Activated CD4-positive, alpha-beta T cell treated with anti-CD3 and anti-CD28 coated beads for 4 hours (primary cell): Measurements from ENCODE around the gene SLC22A7.
"Not testable (repeated sequence)": the region's sequence is repeated elsewhere in the genome, so short reads cannot be mapped to it uniquely, and the experiment has no call there.

Experiments
- DNase-seq, 2 donors: peaks; one replicate each; pipeline ENCODE4 v3.0.0-alpha.2; 2020

SLC22A7 gene

GRCh38 chr6:43284991-43285781, 12.9 kb upstream of the SLC22A7 start:
- DNase-seq = no peak

- no peak for DNase-seq
Observed at GRCh38 chr6:43285832-43286231, 12.2 kb upstream of the SLC22A7 start.

DNA sequence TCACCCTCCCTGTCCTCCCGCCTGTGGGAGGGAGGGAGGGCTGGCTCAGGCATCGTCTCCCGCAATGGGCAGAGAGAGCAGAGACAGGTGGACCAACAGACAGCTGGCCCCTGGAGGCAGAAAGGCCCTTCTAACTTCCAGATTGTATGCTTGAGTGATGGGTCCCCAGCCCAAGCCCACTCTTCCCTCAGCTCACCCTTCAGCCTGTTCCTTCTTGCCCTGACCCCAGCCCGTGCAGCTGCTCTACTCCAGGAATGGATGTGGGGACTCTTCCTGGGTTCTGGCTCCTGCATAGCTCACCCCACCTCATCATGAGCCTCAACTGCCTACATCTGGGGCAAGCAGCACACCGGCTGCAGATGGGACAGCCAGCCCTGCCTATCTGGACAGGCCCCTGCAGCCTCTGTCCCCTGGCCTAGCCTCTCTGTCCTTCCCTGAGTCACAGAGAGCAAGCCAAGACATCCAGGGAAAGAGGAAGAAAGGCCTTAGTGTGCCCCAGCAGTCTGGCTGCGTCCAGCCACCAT, 11.5 kb upstream of the SLC22A7 start:
- DNase-seq = no peak

DNA sequence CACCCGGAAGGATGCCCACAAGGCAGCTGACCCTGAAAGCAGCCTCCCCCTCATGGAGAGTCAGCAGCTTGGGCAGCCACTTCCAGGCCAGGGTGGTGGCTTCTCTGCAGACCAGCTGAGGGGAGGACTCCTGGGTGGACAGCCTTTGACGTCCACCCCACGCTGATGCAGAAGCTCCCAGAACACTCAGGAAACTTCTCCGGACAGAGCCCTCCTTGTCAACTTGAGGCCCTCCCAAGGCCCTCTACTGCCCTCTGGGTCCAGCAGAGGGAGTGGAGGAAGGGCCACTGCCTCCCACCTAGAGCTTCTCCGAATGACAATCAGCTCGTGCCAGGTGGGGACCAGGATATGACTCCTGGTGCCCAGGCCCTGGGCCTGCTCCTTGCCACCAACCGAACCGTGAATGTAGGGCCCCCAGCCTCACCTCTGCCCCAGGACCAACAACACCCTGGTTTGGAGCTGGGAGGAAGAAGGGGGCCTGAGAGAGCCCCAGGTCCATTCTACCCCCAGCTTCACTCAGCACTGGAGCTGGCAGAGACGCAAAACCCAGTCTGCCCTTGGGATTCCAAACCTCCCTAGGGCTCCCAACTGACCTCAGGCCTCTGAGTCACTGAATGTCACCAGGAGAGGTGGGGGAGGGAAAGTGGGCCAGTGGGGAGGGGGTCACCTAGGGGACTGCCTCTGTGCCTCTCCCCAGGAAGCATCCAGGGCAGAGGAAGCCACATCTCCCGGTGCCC, 10.9 kb upstream of the SLC22A7 start:
- DNase-seq = no peak

DNA sequence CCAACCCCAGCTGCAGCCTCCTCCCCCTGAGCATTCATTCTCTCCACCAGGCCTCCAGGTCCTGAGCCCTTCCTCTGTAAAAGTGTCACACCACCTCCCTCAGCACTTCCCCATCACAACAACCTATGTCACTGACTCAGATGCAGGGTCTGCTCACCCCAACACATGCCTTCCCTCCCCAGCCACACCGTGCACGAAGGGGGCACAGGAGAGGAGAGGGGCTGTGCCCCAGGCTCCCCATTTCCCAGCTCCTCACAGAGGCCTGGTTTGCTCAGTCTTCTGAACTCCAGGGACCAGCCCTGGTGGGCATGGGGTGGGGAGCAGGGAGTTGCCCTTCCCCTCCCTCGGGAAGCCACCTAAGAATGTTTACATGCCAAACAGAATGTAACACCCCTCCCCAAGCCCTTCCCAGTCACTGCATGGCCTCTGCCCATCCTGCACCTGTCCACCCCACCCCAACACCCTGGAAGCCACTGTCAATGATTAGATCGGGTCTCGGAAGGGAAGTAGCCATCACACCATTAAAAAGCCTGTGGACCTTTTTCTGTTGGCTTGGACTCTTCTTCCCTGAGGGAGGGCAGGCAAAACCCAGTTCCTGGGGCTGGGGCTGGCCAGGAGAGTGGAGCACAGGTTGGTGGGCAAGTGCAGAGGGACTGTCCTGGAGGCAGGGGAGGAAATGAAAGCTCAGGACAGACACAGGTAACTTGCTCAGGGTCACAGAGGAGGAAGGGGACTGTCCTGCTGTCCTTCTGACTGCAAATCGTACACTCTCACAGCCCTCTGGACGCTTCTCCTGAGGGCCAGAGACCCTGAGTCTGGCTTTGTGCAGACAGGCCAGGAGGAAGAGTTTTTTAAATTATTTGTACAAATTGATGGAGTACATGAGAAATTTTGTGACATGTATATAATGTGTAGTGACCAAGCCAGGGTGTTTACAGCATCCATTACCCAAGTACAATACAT, 10.1 kb upstream of the SLC22A7 start:
- no peak for DNase-seq

DNA sequence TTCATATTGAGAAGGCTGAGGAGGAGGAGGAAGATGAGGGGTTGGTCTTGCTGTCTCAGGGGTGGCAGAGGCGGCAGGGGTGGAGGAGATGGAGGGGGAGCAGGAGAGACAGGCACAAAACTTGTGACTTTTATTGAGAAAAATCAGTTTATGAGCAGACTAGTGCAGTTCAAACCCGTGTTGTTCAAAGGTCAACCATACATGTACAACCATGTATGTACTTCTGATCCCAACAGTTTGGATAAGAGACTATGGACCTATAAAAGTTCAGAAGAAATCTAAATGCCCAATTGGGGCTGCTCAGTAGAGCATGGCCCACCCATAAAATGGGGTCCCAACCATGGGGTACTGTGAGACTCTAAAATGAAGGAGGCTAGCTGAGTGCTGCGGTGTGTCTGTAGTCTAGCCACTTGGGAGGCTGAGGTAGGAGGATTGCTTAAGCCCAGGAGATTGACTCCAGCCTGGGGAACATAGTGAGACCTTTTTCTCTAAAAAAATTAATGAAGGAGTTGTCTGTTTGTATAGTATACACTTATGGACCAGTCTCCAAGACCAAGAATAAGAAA, 7.6 kb upstream of the SLC22A7 start:
- no peak for DNase-seq

- no peak for DNase-seq
Observed at GRCh38 chr6:43290905-43291355, 7.1 kb upstream of the SLC22A7 start.

DNA sequence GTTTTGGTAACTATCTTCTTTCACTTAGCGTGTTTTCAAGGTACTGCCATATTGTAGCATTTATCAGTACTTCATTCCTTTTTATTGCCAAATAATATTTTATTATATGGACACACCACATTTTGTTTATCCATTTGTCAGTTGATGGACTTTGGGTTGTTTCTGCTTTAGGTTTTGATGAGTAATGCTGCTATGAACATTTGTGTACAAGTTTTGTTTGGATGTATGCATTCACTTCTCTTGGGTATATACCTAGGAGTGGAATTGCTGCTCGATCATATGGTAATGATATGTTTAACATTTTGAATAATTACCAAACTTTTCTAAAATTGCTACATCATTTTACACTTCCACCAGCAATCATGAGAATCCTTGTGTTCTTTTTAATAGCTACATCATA, 6.4 kb upstream of the SLC22A7 start:
- DNase-seq = no peak

DNA sequence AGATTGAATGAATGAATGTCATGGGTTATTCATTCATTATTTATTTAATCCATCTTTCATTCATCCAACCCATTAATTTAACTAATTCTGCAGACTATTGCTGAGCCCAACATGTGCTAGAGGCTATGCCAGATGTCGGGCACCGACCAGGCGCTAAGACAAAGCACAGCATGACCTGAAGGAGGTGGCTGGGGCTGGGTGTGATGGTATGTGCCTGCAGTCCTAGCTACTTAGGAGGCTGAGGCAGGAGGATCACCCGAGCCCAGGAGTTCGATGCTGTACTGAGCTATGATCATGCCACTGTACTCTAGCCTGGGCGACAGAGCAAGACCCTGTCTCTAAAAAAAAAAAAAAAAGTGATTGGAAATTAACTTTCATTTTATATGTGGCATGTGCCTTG, 5.7 kb upstream of the SLC22A7 start:
- no peak for DNase-seq

DNA sequence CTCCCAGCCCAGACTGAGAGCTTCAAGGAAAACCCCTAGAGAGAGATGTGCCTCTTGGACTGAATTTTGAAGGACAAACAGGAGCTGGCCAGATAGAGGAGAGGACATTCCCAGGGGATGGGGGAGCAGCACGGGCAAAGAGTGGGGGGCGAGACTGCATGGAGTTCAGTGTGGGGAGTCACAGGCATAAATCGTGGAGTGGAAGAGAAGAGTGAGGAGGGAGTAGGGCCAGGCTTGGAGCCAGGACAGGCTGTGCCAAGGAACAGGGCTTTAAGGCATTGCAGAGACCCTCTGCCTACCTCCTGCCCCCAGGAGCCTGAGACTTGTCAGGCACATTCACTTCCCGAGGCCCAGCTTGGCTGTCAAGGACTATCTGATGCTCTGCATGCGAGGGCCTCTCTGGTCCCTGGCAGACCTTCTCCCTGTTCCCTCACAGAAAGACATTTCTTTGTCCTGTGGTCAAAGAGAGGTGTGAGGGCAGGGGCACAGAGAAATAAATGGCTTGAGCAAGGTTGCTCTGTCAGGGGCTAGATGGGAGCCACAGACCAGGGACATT, 5.2 kb upstream of the SLC22A7 start:
- DNase-seq = no peak

- DNase-seq = no peak
Observed at GRCh38 chr6:43293698-43294097, 4.4 kb upstream of the SLC22A7 start.

GRCh38 chr6:43294536-43294935, 3.5 kb upstream of the SLC22A7 start:
- no peak for DNase-seq

- DNase-seq = no peak
Observed at GRCh38 chr6:43295456-43295855, 2.6 kb upstream of the SLC22A7 start.

GRCh38 chr6:43296780-43297497, 1.1 kb upstream of the SLC22A7 start:
- DNase-seq = no peak

- no peak for DNase-seq
Observed at GRCh38 chr6:43298565-43299337, 691 bp downstream of the SLC22A7 start.

DNA sequence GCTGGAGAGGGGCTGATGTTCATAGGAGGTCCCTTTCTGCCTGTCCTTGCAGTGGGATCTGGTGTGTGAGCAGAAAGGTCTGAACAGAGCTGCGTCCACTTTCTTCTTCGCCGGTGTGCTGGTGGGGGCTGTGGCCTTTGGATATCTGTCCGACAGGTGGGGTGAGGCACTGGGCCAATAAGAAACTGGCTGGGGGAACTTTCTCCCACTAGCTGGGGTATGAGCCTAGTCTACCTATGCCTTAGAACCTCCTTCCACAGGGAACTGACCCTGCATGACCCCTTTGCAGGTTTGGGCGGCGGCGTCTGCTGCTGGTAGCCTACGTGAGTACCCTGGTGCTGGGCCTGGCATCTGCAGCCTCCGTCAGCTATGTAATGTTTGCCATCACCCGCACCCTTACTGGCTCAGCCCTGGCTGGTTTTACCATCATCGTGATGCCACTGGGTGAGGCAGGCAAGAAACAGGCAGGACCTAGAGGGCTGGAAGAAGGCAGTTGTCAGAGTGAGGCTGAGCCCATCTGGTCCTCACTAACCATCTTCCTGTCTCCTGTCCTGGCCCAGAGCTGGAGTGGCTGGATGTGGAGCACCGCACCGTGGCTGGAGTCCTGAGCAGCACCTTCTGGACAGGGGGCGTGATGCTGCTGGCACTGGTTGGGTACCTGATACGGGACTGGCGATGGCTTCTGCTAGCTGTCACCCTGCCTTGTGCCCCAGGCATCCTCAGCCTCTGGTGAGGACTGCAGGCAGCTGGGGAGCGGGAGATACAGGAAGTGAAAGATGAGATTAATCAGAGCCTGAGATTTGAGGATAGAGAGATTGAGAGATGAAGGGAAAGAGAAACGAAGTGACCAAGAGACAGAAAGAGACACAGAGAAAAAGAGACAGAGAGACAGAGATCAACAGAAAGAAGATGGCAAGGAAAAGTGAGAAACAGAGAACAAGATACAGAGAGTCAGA, 1.6 kb downstream of the SLC22A7 start:
- DNase-seq = no peak

GRCh38 chr6:43301081-43301870, 3.2 kb downstream of the SLC22A7 start:
- DNase-seq = no peak

DNA sequence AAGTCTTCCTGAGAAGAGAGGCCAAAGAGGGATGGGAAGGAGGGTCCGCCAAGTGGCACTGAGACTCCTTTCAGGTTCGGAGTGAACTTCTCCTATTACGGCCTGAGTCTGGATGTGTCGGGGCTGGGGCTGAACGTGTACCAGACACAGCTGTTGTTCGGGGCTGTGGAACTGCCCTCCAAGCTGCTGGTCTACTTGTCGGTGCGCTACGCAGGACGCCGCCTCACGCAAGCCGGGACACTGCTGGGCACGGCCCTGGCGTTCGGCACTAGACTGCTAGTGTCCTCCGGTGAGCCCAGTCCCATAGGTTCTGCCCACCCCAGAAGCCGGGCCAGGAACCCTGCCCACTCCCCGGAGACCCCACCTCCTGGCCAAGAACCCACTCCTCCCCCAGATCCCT, 4.1 kb downstream of the SLC22A7 start:
- DNase-seq = no peak

DNA sequence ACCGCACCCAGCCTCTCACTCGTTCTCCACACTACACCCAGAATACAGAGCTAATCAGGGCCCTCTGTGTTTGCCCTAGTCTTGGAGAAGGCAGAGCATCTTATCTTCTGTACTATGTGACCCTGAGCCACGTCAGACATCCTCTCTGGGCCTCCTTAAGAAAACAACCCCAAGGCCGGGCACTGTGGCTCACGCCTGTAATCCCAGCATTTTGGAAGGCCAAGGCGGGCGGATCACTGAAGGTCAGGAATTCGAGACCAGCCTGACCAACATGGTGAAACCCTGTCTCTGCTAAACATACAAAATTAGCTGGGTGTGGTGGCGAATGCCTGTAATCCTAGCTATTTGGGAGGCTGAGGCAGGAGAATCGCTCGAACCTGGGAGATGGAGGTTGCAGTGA, 4.9 kb downstream of the SLC22A7 start:
- not testable (repeated sequence) for DNase-seq
